Nephron (organoid): ENCODE results near the gene FAM90A26.
"Not testable (repeated sequence)": the region's sequence is repeated elsewhere in the genome, so short reads cannot be mapped to it uniquely, and the experiment has no call there.

Experiments
- H3K27ac Mint-ChIP-seq, 3 experiments: 2 replicates each; pipeline ENCODE4 v1.8.0; 2020; ENCODE audit warnings: mixed read lengths in 3 of 3, mild to moderate bottlenecking in 2 of 3, moderate library complexity in 1 of 3
- H3K27me3 Mint-ChIP-seq: 2 replicates; pipeline ENCODE4 v1.8.0; 2021; ENCODE audit warnings: low read depth, mild to moderate bottlenecking, moderate library complexity, mixed read lengths
- H3K36me3 Mint-ChIP-seq: 2 replicates; pipeline ENCODE4 v1.8.0; 2020; ENCODE audit warnings: low read depth, mixed read lengths
- H3K4me1 Mint-ChIP-seq: 2 replicates; pipeline ENCODE4 v1.8.0; 2020; ENCODE audit warnings: mixed read lengths
- H3K4me3 Mint-ChIP-seq, 3 experiments: 2 replicates each; pipeline ENCODE4 v1.8.0; 2020; ENCODE audit warnings: mild to moderate bottlenecking in 3 of 3, mixed read lengths in 3 of 3, moderate library complexity in 2 of 3
- H3K9me3 Mint-ChIP-seq: 2 replicates; pipeline ENCODE4 v1.8.0; 2020; ENCODE audit warnings: mixed read lengths

Gene FAM90A26

GRCh38 chr4:9165990-9166389 lies 4.2 kb upstream of the FAM90A26 start:
- not testable (repeated sequence) for H3K4me3 Mint-ChIP-seq, H3K27me3 Mint-ChIP-seq, H3K9me3 Mint-ChIP-seq

DNA sequence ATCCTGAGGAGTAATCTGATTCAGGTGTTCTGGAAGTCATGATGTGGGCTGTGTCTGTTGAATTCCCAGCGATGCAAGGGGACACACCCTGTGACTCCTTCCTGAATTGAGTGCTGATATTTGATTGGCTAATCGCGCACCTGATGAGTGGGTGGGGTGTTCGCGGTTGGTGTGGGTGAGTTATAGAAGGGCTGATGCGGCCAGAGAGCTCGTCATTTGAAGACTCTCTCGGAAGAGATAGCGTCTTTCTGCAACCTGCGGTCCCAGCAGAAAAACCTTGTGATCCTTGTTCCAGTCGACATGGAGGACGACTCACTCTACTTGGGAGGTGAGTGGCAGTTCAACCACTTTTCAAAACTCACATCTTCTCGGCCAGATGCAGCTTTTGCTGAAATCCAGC lies 40.1 kb downstream of the FAM90A26 start, which contains the start of gene USP17L10:
USP17L10 (plus strand) TSS at position 301 of the 400 bp plus-strand sequence; CDS start at position 301, 0 bp downstream.
- H3K4me1 Mint-ChIP-seq, H3K9me3 Mint-ChIP-seq, H3K27ac Mint-ChIP-seq, H3K36me3 Mint-ChIP-seq, H3K4me3 Mint-ChIP-seq, H3K27me3 Mint-ChIP-seq: not testable (repeated sequence)

More at GRCh38 chr4:9165990-9166389, 4.2 kb upstream of the FAM90A26 start:
- H3K36me3 Mint-ChIP-seq, H3K4me1 Mint-ChIP-seq, H3K27ac Mint-ChIP-seq: not testable (repeated sequence)

DNA sequence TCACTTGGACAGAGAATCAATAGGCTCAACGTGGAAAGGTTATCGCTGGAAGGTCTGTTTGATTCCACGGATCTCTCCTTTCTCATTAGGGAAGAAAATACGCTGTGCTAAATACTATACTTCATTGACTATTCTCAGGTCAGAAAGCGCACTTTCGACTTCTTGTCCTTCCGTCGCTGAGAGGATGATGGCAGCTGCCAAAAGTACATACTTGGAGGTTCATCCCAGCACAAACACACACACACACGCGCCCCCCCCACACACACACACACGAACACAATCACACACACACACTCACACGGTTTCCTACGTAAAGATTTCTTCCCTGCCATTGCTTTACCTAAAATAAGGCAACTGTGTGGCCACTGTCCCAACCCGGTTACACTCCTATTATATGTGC lies 44.5 kb downstream of the FAM90A26 start:
- H3K27ac Mint-ChIP-seq, H3K36me3 Mint-ChIP-seq, H3K9me3 Mint-ChIP-seq, H3K27me3 Mint-ChIP-seq, H3K4me1 Mint-ChIP-seq, H3K4me3 Mint-ChIP-seq: not testable (repeated sequence)

GRCh38 chr4:9215105-9215504 lies 44.9 kb downstream of the FAM90A26 start, which contains the start of gene USP17L11:
USP17L11 (plus strand) TSS chr4:9215405; CDS start chr4:9215405, 0 bp downstream.
- H3K4me1 Mint-ChIP-seq, H3K9me3 Mint-ChIP-seq, H3K27ac Mint-ChIP-seq, H3K36me3 Mint-ChIP-seq, H3K27me3 Mint-ChIP-seq, H3K4me3 Mint-ChIP-seq: not testable (repeated sequence)

GRCh38 chr4:9219852-9220251 lies 49.6 kb downstream of the FAM90A26 start, which contains the start of gene USP17L12:
USP17L12 (plus strand) TSS chr4:9220152; CDS start chr4:9220152, 0 bp downstream.
- H3K27ac Mint-ChIP-seq, H3K27me3 Mint-ChIP-seq, H3K4me1 Mint-ChIP-seq, H3K9me3 Mint-ChIP-seq, H3K4me3 Mint-ChIP-seq, H3K36me3 Mint-ChIP-seq: not testable (repeated sequence)

- H3K4me3 Mint-ChIP-seq, H3K9me3 Mint-ChIP-seq, H3K36me3 Mint-ChIP-seq, H3K4me1 Mint-ChIP-seq, H3K27me3 Mint-ChIP-seq, H3K27ac Mint-ChIP-seq: not testable (repeated sequence)
These were observed 54.4 kb downstream of the FAM90A26 start, which contains the start of gene USP17L13 for GRCh38 chr4:9224596-9224995. USP17L13 (plus strand) TSS chr4:9224896; CDS start chr4:9224896, 0 bp downstream.
